Measurements from ENCODE around the gene MRGPRD.

The MRGPRD gene

DNA sequence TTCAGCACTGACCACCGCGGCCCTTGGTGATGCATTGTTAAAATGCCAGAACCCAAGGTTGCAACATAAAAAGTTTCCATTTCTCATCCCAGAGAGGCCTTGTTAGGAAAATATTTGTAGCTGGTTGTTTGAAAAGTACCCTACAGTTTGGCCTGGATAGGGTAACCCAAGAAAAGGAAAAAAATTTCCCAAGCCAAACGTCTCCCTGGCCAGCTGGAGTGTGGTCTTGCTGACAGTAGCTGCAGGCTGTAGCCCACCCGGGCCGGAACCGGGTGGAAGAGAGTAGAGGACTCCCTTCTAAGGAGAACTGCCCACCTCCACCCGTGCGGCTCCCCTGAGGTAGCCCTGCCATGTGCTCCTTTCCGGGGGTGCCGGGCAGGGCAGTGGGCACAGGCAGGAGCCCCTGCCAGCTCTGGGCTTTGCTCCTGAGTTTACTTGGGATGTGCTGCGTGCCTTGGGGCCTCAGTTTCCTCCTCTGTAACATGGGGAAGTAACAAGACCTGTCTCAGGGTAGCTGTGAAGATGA, 38.6 kb downstream of the MRGPRD start:
- DNase-seq: no peak

DNA sequence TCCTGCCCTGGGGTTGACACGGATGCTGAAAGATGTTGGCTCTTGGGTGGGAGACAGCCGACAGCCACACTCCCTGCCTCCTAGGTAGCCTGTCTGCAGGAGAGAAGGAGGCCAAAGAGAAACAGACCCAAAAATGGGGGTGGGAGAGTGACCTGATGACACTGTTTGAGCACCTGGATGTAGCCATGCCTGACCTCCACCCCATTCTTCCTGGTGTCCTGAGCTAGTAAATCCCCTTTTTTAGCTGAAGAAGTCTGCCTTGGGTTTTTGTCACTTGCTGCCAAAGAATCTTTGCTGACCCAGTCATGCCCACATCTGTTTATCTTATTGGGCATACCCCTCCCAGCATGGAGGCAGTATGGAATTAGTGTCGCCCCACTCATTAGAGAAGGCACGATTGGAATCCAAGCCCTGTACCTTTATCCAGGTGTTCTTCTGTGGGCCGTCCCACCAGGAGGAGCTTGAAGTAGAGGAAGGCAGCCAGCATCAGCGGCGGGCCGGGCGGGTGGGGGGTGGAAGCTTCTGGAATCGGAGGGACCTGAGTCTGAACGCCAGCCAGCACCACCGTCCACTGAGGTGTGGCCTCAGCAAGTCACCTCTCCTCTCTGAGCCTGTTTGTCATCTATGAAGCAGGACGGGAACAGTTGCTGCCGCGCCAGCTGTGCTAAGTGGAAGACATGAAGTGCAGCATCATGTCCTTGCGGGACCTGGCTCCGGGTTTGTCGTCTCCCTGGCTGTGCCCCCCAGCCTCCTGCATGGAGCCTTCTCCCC, 39.3 kb downstream of the MRGPRD start:
- no peak for DNase-seq

- DNase-seq: no peak
These were observed 40.0 kb downstream of the MRGPRD start for GRCh38 chr11:68940651-68941323.

DNA sequence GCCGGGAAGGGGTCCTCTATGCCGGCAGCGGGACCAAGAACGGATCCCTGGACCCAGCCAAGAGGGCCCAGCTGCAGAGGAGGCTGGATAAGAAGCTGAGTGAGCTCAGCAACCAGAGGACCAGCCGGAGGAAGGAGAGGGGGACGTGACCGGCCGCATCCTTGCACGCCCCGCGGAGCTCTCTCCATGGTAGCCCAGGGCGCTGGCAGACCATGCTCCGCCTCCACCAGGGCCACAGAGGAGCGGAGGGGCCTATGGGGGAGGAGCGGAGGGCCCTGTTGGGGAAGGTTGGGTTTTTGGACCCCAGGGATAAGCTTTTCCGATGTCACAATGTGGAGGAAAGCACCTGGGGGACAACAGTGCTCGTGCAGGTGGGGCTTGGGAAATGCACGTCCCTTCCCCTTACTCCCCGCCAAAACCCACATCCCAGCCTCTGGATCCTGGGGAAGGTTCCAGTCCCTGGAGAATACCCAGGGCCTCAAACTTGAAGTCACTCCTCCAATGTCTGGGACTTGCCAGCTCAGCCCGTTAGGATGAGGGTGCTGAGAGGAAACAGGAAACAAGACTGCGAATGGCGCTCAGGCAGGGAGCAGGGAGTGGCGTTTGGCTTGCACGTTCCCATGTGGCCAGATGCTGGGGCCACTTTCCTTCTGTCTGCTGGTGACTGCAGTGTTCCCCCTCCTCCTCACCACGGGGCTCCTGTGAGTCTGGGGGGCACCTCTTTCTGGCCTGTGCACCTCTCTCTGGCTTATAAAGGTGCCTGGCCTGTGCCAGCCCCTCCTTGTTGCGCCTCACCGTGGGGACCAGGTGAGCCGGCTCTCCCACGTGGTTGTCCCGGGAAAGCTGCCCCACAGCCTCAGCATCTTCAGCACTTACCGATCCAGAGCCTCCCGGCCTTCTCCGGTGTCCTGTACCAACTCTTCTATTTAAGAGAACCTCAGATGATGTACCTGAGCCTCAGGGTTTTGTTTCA, 40.9 kb downstream of the MRGPRD start:
- no peak for DNase-seq

GRCh38 chr11:68938816-68939582, 41.8 kb downstream of the MRGPRD start:
- DNase-seq: no peak

GRCh38 chr11:68938088-68938487, 42.7 kb downstream of the MRGPRD start:
- no peak for DNase-seq

- DNase-seq: no peak
These were observed 43.8 kb downstream of the MRGPRD start for GRCh38 chr11:68936676-68937620.

DNA sequence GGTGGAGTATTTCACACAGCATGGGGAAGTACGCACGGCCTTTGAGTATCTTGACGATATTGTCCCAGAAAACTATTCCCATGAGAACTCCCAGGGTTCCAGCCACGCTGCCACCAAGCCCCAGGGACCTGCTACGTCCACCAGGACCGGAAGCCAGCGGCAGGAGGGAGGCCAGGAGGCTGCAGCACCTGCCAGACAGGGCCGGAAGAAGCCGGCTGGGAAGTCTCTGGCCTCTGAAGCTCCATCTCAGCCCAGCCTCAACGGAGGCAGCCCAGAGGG, 44.5 kb downstream of the MRGPRD start:
- no peak for DNase-seq

- DNase-seq: no peak
These were observed 45.0 kb downstream of the MRGPRD start for GRCh38 chr11:68935516-68936357.

DNA sequence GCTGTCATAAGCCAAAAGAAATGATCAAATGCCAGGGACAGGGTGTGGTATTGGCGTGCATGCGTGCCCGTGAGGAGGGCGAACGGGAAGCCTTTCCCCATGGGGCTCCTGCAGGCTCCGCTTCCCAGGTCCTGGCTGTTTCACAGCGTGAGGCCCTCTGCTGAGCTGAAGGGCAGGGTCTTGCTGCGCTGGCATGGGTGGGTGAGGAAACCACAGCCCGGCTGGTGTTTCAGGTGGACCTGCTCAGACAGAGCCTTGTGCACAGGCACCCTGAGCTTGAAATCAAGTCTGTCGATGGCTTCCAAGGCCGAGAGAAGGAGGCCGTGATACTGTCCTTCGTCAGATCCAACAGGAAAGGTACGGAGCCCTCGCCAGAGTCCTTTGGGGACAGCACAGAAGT, 45.7 kb downstream of the MRGPRD start:
- DNase-seq: no peak

- DNase-seq: no peak
These were observed 46.1 kb downstream of the MRGPRD start for GRCh38 chr11:68934666-68935065.

- DNase-seq: no peak
These were observed 46.5 kb downstream of the MRGPRD start for GRCh38 chr11:68934321-68934645.

- DNase-seq: no peak
These were observed 47.0 kb downstream of the MRGPRD start for GRCh38 chr11:68933605-68934320.

DNA sequence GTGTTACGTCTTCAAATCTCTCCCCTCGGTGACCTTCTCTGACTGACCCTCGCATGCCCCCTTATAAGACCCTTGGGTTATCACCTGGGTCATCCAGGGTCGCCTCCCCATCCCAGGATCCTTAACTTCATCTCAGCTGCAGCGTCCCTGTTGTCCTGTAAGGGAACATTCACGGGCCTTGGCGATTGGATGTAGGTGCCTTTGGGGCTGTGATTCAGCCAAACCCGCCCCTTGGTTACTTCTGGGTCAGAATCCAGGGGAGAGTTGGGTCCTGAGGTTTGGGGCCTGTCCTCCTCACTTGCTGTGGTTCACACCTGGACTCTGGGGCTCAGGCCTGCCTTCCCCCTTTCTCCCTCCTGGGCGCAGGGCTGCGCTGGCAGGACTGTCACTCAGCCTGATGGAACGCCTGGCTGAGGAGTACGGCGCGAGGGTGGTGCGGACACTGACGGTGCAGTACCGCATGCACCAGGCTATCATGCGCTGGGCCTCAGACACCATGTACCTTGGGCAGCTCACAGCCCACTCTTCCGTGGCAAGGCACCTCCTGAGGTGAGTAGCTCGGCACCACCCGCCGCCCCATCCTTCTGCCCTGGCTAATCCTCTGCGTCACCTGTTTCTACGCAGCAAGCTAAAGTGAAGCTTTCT, 47.7 kb downstream of the MRGPRD start:
- no peak for DNase-seq

DNA sequence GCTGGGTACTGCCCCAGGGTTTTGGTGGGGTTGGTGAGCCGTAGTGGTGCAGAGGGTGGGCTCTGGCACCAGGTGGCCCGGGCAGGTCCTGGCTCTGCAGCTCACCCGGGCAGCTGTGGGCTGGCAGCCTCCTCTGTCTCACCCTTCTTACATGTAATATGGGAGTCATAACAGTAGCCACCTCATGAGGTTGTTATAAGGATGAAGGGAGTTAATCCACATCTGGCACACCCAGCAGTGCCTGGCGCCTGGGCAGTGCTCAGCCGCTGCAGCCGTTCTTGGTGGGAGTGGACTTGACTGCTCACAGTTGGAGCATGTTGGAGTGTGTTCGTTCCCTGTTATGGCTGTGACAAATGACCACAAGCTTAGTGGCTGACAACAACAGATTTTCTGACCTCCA, 48.4 kb downstream of the MRGPRD start:
- DNase-seq: no peak

DNA sequence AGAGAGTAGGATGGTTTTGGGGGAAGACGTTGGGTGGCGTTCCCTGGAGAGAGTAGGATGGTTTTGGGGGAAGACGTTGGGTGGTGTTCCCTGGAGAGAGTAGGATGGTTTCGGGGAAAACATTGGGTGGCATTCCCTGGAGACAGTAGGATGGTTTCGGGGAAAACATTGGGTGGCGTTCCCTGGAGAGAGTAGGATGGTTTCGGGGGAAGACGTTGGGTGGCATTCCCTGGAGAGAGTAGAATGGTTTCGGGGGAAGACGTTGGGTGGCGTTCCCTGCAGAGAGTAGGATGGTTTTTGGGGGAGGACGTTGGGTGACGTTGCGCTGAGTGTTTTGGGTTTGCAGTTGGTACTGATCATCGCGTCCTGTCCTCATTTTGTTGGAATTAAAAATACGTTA, 48.9 kb downstream of the MRGPRD start:
- DNase-seq: no peak

DNA sequence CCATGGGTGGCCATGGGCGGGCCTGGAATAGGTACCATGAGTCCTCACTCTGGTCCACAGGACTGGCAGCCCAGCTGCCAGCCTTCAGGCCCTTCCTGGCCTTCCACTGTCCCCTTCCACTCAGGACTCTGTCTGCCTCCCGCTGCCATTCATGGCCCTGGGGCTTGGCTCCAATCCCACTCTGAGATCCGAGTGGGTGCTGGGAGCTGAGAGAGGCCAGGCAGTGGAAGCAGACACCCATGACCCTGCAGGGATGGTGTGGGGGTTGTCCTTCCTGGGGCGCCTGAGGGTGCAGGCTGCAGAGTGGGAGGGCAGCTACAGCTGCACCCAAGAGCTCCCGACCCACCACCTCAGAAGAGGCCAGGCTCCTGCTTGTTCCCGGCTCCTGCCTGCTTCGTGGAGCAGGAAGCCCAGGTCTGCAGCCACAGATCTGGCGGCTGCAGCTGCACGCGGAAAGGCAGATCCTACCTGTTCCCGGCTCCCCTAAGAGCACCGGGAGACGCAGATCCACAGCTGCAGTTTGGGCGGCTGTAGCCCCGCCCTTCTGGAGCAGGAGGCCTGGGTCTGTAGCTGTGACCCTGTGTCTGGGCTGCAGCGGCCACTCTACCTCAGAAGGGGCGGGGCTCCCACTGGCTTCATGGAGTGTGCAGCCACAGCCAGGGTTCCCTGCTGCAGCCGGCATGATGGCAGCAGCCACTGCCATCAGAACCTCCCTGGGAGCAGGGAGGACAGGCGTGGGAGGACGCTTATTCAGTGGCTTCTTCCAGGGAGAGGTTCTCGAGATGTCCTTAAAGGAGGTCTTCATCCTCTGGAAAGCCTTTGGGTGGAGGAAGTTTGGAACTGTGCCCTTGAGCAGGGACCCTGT, 49.6 kb downstream of the MRGPRD start:
- no peak for DNase-seq
